ENCODE data around the gene SDC3.
"Not testable (repeated sequence)": the region's sequence is repeated elsewhere in the genome, so short reads cannot be mapped to it uniquely, and the experiment has no call there.

GRCh38 chr1:30868057-30868456 lies 40.5 kb downstream of the SDC3 start:
- not testable (repeated sequence) for TF ChIP-seq EP300, POLR2A (IDR thresholded peaks at IDR 0.05)
